ENCODE measurements around the gene TMEM263.

GRCh38 chr12:106974511-106974910 is 18.8 kb downstream of the TMEM263 start:
- no peak for TF ChIP-seq CTCF (IDR thresholded peaks at IDR 0.05)
- TF ChIP-seq RAD21 (conservative IDR thresholded peaks at IDR 0.05 in 1 of 2, IDR thresholded peaks at IDR 0.05 in 1 of 2), result no peak
- TF ChIP-seq POLR2A (IDR thresholded peaks at IDR 0.05; ENCODE audit: low read length), result no peak
- no peak for TF ChIP-seq EP300 (IDR thresholded peaks at IDR 0.05)
